HG03066 (cell line): ENCODE results near the gene FGFBP2.

Experiments used
- ATAC-seq: cut with Tn5 transposase; IDR thresholded peaks from one replicate; pipeline ENCODE4 v1.9.1; 2021; ENCODE audit warnings: low read depth; ENCODE audit not compliant: unreplicated experiment

FGFBP2 gene

GRCh38 chr4:15963001-15963451, at the start of gene FGFBP2:
Gene FGFBP2 (minus strand): TSS chr4:15963175. CDS start chr4:15963129, 46 bp downstream.
- ATAC-seq = no peak

- ATAC-seq = no peak
Measured at GRCh38 chr4:16011173-16011572, 48.2 kb upstream of the FGFBP2 start.

GRCh38 chr4:16009153-16009552, 46.2 kb upstream of the FGFBP2 start:
- no peak for ATAC-seq

- ATAC-seq = no peak
Measured at GRCh38 chr4:16007471-16008095, 44.6 kb upstream of the FGFBP2 start.

- no peak for ATAC-seq
Measured at GRCh38 chr4:16006771-16007446, 43.9 kb upstream of the FGFBP2 start.

- no peak for ATAC-seq
Measured at GRCh38 chr4:16005676-16006075, 42.7 kb upstream of the FGFBP2 start.

GRCh38 chr4:16001484-16001858, 38.5 kb upstream of the FGFBP2 start:
- peak; percentile 95 for ATAC-seq

GRCh38 chr4:16000708-16001483, 37.9 kb upstream of the FGFBP2 start:
- ATAC-seq = no peak

- ATAC-seq = no peak
Measured at GRCh38 chr4:15996773-15997172, 33.8 kb upstream of the FGFBP2 start.

- no peak for ATAC-seq
Measured at GRCh38 chr4:15995826-15996225, 32.9 kb upstream of the FGFBP2 start.

- ATAC-seq = no peak
Measured at GRCh38 chr4:15992167-15992485, 29.2 kb upstream of the FGFBP2 start.

GRCh38 chr4:15990570-15991285, 27.8 kb upstream of the FGFBP2 start:
- no peak for ATAC-seq

GRCh38 chr4:15989424-15989823, 26.4 kb upstream of the FGFBP2 start:
- no peak for ATAC-seq

- ATAC-seq = no peak
Measured at GRCh38 chr4:15988222-15988621, 25.2 kb upstream of the FGFBP2 start.

- ATAC-seq = no peak
Measured at GRCh38 chr4:15986907-15987306, 23.9 kb upstream of the FGFBP2 start.

GRCh38 chr4:15983610-15984009, 20.6 kb upstream of the FGFBP2 start:
- ATAC-seq = no peak

GRCh38 chr4:15982842-15983524, 20.0 kb upstream of the FGFBP2 start:
- no peak for ATAC-seq

- no peak for ATAC-seq
Measured at GRCh38 chr4:15976456-15977447, 13.8 kb upstream of the FGFBP2 start.

- ATAC-seq = no peak
Measured at GRCh38 chr4:15971068-15971801, 8.3 kb upstream of the FGFBP2 start.
